DND-41 (cell line): Measurements from ENCODE around the gene SIL1.

Experiments used
- ATAC-seq: fragments of 200-7000 bp; cut with Tn5 transposase; 3 replicates; pipeline ENCODE4 v1.9.1; 2021; ENCODE audit warnings: low read depth; ENCODE audit not compliant: insufficient read depth
- DNase-seq: peaks from one replicate; pipeline ENCODE4 v3.0.0-alpha.2; 2020
- H2AFZ ChIP-seq: 2 replicates; pipeline ENCODE4 v1.6.0; 2012; ENCODE audit warnings: low read depth, low read length
- H3K27ac ChIP-seq: 2 replicates; pipeline ENCODE4 v1.5.1; 2012; ENCODE audit warnings: low read length, inconsistent platforms
- H3K27me3 ChIP-seq: fragments of 200-600 bp; sonication (generic); 2 replicates; pipeline ENCODE4 v1.6.0; 2012; ENCODE audit warnings: low read length, mild to moderate bottlenecking, inconsistent platforms; ENCODE audit not compliant: insufficient read depth, poor library complexity
- H3K36me3 ChIP-seq: 2 replicates; pipeline ENCODE4 v1.5.1; 2012; ENCODE audit warnings: low read length, inconsistent platforms; ENCODE audit not compliant: insufficient read depth
- H3K4me1 ChIP-seq: 2 replicates; pipeline ENCODE4 v1.5.1; 2012; ENCODE audit warnings: mild to moderate bottlenecking, low read length; ENCODE audit not compliant: insufficient read depth
- H3K4me2 ChIP-seq: 2 replicates; pipeline ENCODE4 v1.6.0; 2012; ENCODE audit warnings: mild to moderate bottlenecking, moderate library complexity, low read length, inconsistent platforms; ENCODE audit not compliant: insufficient read depth
- H3K4me3 ChIP-seq, 2 experiments: fragments of 200-600 bp in 1 of 2; shearing (Covaris generic) in 1 of 2; 2 replicates each; pipeline ENCODE4 v1.5.1; 2012 to 2016; ENCODE audit warnings: inconsistent platforms in 2 of 2, low read length in 2 of 2, mild to moderate bottlenecking in 2 of 2, low read depth in 1 of 2, moderate library complexity in 1 of 2
- H3K79me2 ChIP-seq: 2 replicates; pipeline ENCODE4 v1.6.0; 2012; ENCODE audit warnings: low read length, inconsistent platforms; ENCODE audit not compliant: insufficient read depth
- H3K9ac ChIP-seq: 2 replicates; pipeline ENCODE4 v1.6.0; 2012; ENCODE audit warnings: low read depth, mild to moderate bottlenecking, inconsistent platforms, low read length, moderate library complexity
- H3K9me3 ChIP-seq: 2 replicates; pipeline ENCODE4 v1.5.1; 2012; ENCODE audit warnings: low read length, moderate library complexity, mild to moderate bottlenecking, inconsistent platforms; ENCODE audit not compliant: insufficient read depth, severe bottlenecking
- H4K20me1 ChIP-seq: 2 replicates; pipeline ENCODE4 v1.6.0; 2012; ENCODE audit warnings: low read length; ENCODE audit not compliant: insufficient read depth
- CTCF ChIP-seq: IDR thresholded peaks from 2 replicates; pipeline ENCODE4 v1.5.1; 2012; ENCODE audit warnings: borderline replicate concordance, low read length, moderate library complexity, mild to moderate bottlenecking; ENCODE audit not compliant: poor library complexity, severe bottlenecking; ENCODE audit errors: extremely low read depth
- EZH2 ChIP-seq: IDR thresholded peaks from 3 replicates; pipeline ENCODE4 v1.6.1; 2012; ENCODE audit warnings: borderline replicate concordance, low read depth, mild to moderate bottlenecking, moderate library complexity, low read length, inconsistent platforms; ENCODE audit not compliant: severe bottlenecking

The SIL1 gene

DNA sequence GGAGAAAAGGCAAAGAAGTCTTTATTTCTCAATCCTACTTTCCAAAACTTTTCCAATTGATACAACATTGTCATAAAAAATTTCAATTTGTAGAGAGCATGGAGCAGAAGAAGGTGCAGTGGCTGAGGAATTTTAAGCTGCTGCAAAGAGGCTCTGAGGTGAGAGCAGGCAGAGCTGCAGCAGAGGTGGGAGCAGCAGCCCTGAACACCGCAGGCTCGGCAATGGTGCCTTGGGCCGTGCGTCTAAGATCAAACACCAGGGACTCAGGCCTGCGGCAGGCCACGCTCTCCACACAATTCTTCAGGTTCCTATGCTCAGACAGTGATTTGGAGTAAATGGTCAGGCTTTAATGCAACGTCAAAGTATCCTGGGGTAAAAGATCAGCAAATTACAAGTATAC lies 46.3 kb downstream of the SIL1 start:
- no peak overlapping the region for H3K4me3 ChIP-seq
- H3K9me3 ChIP-seq, result no peaks in the 10 kb centered on the region
- H4K20me1 ChIP-seq, result no peaks in the 10 kb centered on the region; the same call in 1 of the 2 replicates
- H3K4me1 ChIP-seq, result peaks cover 3% of the 10 kb centered on the region
- H3K27me3 ChIP-seq, result no peaks in the 10 kb centered on the region
- H3K9ac ChIP-seq, result no peak overlapping the region
- TF ChIP-seq CTCF, result no peak
- H3K4me2 ChIP-seq, result no peak overlapping the region
- H3K36me3 ChIP-seq, result no peaks in the 10 kb centered on the region
- 0 out of 2 replicates have a peak, but pooled peaks cover 3% of the 10 kb centered on the region for H3K79me2 ChIP-seq
- H3K27ac ChIP-seq, result no peak overlapping the region
- no peak for ATAC-seq
- no peak overlapping the region for H2AFZ ChIP-seq
- DNase-seq, result no peak

- DNase-seq, result no peak
- H4K20me1 ChIP-seq, result no peaks in the 10 kb centered on the region; the same call in 1 of the 2 replicates
- H3K27ac ChIP-seq, result no peak overlapping the region
- H3K9ac ChIP-seq, result no peak overlapping the region
- no peak overlapping the region for H2AFZ ChIP-seq
- no peak overlapping the region for H3K4me2 ChIP-seq
- ATAC-seq, result no peak
- 0 out of 2 replicates have a peak, but pooled peaks cover 3% of the 10 kb centered on the region for H3K79me2 ChIP-seq
- H3K9me3 ChIP-seq, result no peaks in the 10 kb centered on the region
- no peaks in the 10 kb centered on the region for H3K4me1 ChIP-seq
- H3K36me3 ChIP-seq, result no peaks in the 10 kb centered on the region
- H3K27me3 ChIP-seq, result no peaks in the 10 kb centered on the region
- H3K4me3 ChIP-seq, result no peak overlapping the region
- no peak for TF ChIP-seq EZH2
These were observed 47.7 kb downstream of the SIL1 start for GRCh38 chr5:139150367-139150999.

GRCh38 chr5:139149477-139150199 lies 48.5 kb downstream of the SIL1 start:
- Histone ChIP-seq H3K4me2 (no peak overlapping the region), H3K36me3 (no peaks in the 10 kb centered on the region), H3K9me3 (no peaks in the 10 kb centered on the region), H4K20me1 (no peaks in the 10 kb centered on the region; the same call in 1 of the 2 replicates), H3K4me3 (no peak overlapping the region), H3K79me2 (0 out of 2 replicates have a peak, but pooled peaks cover 3% of the 10 kb centered on the region), H3K27ac (no peak overlapping the region), H2AFZ (no peak overlapping the region), H3K4me1 (no peaks in the 10 kb centered on the region), H3K27me3 (no peaks in the 10 kb centered on the region), H3K9ac (no peak overlapping the region)
- TF ChIP-seq CTCF, result no peak
- no peak for TF ChIP-seq EZH2
- DNase-seq (no peak), ATAC-seq (no peak)

GRCh38 chr5:139148986-139149385 lies 49.2 kb downstream of the SIL1 start:
- Histone ChIP-seq H3K4me2 (no peak overlapping the region), H3K9me3 (no peaks in the 10 kb centered on the region), H2AFZ (no peak overlapping the region), H3K27ac (no peak overlapping the region), H3K9ac (no peak overlapping the region), H3K4me3 (no peak overlapping the region), H3K36me3 (no peaks in the 10 kb centered on the region), H3K4me1 (no peaks in the 10 kb centered on the region), H3K79me2 (no peaks in the 10 kb centered on the region), H3K27me3 (no peaks in the 10 kb centered on the region), H4K20me1 (no peaks in the 10 kb centered on the region; the same call in 1 of the 2 replicates)
- DNase-seq, result no peak
- no peak for ATAC-seq
- TF ChIP-seq CTCF, result no peak
- no peak for TF ChIP-seq EZH2
